WTC11 (cell line): ENCODE data around the gene STX18.

ENCODE experiments used
- ATF1 ChIP-seq: sonication (generic); formaldehyde crosslinking; IDR thresholded peaks from 2 replicates; pipeline ENCODE4 v1.8.1; 2023; ENCODE audit warnings: mild to moderate bottlenecking, moderate library complexity, missing genetic modification reagents
- GRHL2 ChIP-seq: fragments of 250-450 bp; sonication (Bioruptor Pico); IDR thresholded peaks from 2 replicates; pipeline ENCODE4 v1.8.0; 2022; ENCODE audit warnings: mild to moderate bottlenecking, moderate library complexity; ENCODE audit not compliant: insufficient replicate concordance, severe bottlenecking
- MYBL2 ChIP-seq: sonication (generic); formaldehyde crosslinking; IDR thresholded peaks from 2 replicates; pipeline ENCODE4 v1.8.1; 2023; ENCODE audit warnings: mild to moderate bottlenecking, moderate library complexity, missing genetic modification reagents
- RELA ChIP-seq: sonication (generic); formaldehyde crosslinking; IDR thresholded peaks from 2 replicates; pipeline ENCODE4 v1.8.1; 2022; ENCODE audit warnings: missing genetic modification reagents, mild to moderate bottlenecking, borderline replicate concordance
- SMAD3 ChIP-seq: sonication (generic); formaldehyde crosslinking; IDR thresholded peaks from 2 replicates; pipeline ENCODE4 v1.8.0; 2022; ENCODE audit warnings: missing genetic modification reagents, mild to moderate bottlenecking, borderline replicate concordance
- SMAD4 ChIP-seq: sonication (generic); formaldehyde crosslinking; IDR thresholded peaks from 2 replicates; pipeline ENCODE4 v1.8.0; 2022; ENCODE audit warnings: mild to moderate bottlenecking, missing genetic modification reagents
- ZNF121 ChIP-seq: sonication (generic); formaldehyde crosslinking; IDR thresholded peaks from 2 replicates; pipeline ENCODE4 v1.8.0; 2023; ENCODE audit warnings: missing genetic modification reagents
- ZNF671 ChIP-seq: fragments of 250-450 bp; sonication (Bioruptor Pico); IDR thresholded peaks from 2 replicates; pipeline ENCODE4 v1.8.0; 2021; ENCODE audit warnings: mild to moderate bottlenecking
- TF ChIP-seq, protein P1 (sequence below): fragments of 200-600 bp; IDR thresholded peaks from 2 replicates; pipeline ENCODE4 v1.8.0; 2022; ENCODE audit warnings: antibody characterized with exemption
- TF ChIP-seq, protein P2 (sequence below): sonication (generic); formaldehyde crosslinking; IDR thresholded peaks from 2 replicates; pipeline ENCODE4 v1.8.0; 2022; ENCODE audit warnings: mild to moderate bottlenecking, missing genetic modification reagents
- TF ChIP-seq, protein P3 (sequence below): sonication (generic); formaldehyde crosslinking; IDR thresholded peaks from 2 replicates; pipeline ENCODE4 v1.8.1; 2023; ENCODE audit warnings: mild to moderate bottlenecking, missing genetic modification reagents, moderate library complexity
- TF ChIP-seq, protein P4 (sequence below): sonication (generic); formaldehyde crosslinking; IDR thresholded peaks from 2 replicates; pipeline ENCODE4 v1.8.1; 2023; ENCODE audit warnings: mild to moderate bottlenecking, missing genetic modification reagents, borderline replicate concordance
- TF ChIP-seq, protein P5 (sequence below): sonication (generic); formaldehyde crosslinking; IDR thresholded peaks from 2 replicates; pipeline ENCODE4 v1.8.0; 2023; ENCODE audit warnings: mild to moderate bottlenecking, missing genetic modification reagents
- TF ChIP-seq, protein P6 (sequence below): sonication (generic); formaldehyde crosslinking; conservative IDR thresholded peaks from 2 replicates; pipeline ENCODE4 v1.8.1; 2022; ENCODE audit warnings: mild to moderate bottlenecking, missing genetic modification reagents

DNA sequence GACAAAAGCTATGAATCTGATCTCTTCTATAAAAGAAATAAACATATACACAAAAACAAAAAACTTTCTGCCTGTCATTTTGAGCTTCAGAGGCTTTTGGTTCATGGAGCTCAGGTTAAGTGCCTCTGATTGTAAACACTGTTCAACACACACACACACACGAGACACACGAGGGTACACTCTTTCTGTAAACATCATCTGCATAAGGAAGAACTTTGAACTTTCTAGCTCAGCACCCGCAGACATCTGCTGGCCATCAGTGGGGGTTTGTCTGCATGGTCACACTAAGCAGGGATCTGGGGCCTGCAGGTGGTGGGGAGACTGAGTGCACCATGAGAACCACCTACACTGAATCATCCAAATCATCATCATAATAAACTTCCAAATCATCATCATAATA, 54.9 kb downstream of the STX18 start:
- TF ChIP-seq, protein P1, sequence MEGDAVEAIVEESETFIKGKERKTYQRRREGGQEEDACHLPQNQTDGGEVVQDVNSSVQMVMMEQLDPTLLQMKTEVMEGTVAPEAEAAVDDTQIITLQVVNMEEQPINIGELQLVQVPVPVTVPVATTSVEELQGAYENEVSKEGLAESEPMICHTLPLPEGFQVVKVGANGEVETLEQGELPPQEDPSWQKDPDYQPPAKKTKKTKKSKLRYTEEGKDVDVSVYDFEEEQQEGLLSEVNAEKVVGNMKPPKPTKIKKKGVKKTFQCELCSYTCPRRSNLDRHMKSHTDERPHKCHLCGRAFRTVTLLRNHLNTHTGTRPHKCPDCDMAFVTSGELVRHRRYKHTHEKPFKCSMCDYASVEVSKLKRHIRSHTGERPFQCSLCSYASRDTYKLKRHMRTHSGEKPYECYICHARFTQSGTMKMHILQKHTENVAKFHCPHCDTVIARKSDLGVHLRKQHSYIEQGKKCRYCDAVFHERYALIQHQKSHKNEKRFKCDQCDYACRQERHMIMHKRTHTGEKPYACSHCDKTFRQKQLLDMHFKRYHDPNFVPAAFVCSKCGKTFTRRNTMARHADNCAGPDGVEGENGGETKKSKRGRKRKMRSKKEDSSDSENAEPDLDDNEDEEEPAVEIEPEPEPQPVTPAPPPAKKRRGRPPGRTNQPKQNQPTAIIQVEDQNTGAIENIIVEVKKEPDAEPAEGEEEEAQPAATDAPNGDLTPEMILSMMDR: no peak
- TF ChIP-seq, protein P2, sequence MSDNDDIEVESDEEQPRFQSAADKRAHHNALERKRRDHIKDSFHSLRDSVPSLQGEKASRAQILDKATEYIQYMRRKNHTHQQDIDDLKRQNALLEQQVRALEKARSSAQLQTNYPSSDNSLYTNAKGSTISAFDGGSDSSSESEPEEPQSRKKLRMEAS: no peak
- TF ChIP-seq, protein P3, sequence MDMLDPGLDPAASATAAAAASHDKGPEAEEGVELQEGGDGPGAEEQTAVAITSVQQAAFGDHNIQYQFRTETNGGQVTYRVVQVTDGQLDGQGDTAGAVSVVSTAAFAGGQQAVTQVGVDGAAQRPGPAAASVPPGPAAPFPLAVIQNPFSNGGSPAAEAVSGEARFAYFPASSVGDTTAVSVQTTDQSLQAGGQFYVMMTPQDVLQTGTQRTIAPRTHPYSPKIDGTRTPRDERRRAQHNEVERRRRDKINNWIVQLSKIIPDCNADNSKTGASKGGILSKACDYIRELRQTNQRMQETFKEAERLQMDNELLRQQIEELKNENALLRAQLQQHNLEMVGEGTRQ (CRISPR knock-in tag): no peak
- TF ChIP-seq GRHL2: no peak
- no peak for TF ChIP-seq ZNF121 (CRISPR knock-in tag)
- TF ChIP-seq SMAD4 (CRISPR knock-in tag): no peak
- TF ChIP-seq, protein P4, sequence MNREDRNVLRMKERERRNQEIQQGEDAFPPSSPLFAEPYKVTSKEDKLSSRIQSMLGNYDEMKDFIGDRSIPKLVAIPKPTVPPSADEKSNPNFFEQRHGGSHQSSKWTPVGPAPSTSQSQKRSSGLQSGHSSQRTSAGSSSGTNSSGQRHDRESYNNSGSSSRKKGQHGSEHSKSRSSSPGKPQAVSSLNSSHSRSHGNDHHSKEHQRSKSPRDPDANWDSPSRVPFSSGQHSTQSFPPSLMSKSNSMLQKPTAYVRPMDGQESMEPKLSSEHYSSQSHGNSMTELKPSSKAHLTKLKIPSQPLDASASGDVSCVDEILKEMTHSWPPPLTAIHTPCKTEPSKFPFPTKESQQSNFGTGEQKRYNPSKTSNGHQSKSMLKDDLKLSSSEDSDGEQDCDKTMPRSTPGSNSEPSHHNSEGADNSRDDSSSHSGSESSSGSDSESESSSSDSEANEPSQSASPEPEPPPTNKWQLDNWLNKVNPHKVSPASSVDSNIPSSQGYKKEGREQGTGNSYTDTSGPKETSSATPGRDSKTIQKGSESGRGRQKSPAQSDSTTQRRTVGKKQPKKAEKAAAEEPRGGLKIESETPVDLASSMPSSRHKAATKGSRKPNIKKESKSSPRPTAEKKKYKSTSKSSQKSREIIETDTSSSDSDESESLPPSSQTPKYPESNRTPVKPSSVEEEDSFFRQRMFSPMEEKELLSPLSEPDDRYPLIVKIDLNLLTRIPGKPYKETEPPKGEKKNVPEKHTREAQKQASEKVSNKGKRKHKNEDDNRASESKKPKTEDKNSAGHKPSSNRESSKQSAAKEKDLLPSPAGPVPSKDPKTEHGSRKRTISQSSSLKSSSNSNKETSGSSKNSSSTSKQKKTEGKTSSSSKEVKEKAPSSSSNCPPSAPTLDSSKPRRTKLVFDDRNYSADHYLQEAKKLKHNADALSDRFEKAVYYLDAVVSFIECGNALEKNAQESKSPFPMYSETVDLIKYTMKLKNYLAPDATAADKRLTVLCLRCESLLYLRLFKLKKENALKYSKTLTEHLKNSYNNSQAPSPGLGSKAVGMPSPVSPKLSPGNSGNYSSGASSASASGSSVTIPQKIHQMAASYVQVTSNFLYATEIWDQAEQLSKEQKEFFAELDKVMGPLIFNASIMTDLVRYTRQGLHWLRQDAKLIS (CRISPR knock-in tag): no peak
- TF ChIP-seq RELA (CRISPR knock-in tag): no peak
- TF ChIP-seq, protein P5, sequence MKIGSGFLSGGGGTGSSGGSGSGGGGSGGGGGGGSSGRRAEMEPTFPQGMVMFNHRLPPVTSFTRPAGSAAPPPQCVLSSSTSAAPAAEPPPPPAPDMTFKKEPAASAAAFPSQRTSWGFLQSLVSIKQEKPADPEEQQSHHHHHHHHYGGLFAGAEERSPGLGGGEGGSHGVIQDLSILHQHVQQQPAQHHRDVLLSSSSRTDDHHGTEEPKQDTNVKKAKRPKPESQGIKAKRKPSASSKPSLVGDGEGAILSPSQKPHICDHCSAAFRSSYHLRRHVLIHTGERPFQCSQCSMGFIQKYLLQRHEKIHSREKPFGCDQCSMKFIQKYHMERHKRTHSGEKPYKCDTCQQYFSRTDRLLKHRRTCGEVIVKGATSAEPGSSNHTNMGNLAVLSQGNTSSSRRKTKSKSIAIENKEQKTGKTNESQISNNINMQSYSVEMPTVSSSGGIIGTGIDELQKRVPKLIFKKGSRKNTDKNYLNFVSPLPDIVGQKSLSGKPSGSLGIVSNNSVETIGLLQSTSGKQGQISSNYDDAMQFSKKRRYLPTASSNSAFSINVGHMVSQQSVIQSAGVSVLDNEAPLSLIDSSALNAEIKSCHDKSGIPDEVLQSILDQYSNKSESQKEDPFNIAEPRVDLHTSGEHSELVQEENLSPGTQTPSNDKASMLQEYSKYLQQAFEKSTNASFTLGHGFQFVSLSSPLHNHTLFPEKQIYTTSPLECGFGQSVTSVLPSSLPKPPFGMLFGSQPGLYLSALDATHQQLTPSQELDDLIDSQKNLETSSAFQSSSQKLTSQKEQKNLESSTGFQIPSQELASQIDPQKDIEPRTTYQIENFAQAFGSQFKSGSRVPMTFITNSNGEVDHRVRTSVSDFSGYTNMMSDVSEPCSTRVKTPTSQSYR (CRISPR knock-in tag): no peak
- no peak for TF ChIP-seq ATF1 (CRISPR knock-in tag)
- no peak for TF ChIP-seq MYBL2 (CRISPR knock-in tag)
- TF ChIP-seq, protein P6, sequence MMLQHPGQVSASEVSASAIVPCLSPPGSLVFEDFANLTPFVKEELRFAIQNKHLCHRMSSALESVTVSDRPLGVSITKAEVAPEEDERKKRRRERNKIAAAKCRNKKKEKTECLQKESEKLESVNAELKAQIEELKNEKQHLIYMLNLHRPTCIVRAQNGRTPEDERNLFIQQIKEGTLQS (CRISPR knock-in tag): no peak
- no peak for TF ChIP-seq ZNF671
- no peak for TF ChIP-seq SMAD3 (CRISPR knock-in tag)
